Neural cell (in vitro differentiated cells): ENCODE results near the gene AFTPH. TPM values are rescaled to one million over a fixed set of nuclear protein-coding genes. Genes with fewer than 3 reads are reported as not detected.

Experiments
- H2AFZ ChIP-seq: fragments of 200-600, 300-800 bp; sonication (generic), shearing (Covaris generic); 2 replicates; pipeline ENCODE4 v1.6.0; 2014; ENCODE audit warnings: low read depth, mild to moderate bottlenecking, antibody characterized with exemption, low read length, moderate library complexity
- H3F3A ChIP-seq: fragments of 200-600 bp; shearing (Covaris generic); 2 replicates; pipeline ENCODE4 v1.6.1; 2016; ENCODE audit warnings: mild to moderate bottlenecking, moderate library complexity, mixed read lengths, antibody characterized with exemption, low read length; ENCODE audit not compliant: insufficient read depth, poor library complexity, severe bottlenecking
- H3K27ac ChIP-seq: fragments of 200-600, 300-800 bp; sonication (generic), shearing (Covaris generic); 2 replicates; pipeline ENCODE4 v1.5.1; 2014; ENCODE audit warnings: mild to moderate bottlenecking, low read length, moderate library complexity
- H3K27me3 ChIP-seq: fragments of 300-800, 200-600 bp; sonication (generic), shearing (Covaris generic); 2 replicates; pipeline ENCODE4 v1.6.0; 2014; ENCODE audit warnings: mild to moderate bottlenecking, low read depth, low read length, moderate library complexity; ENCODE audit not compliant: insufficient read depth
- H3K36me3 ChIP-seq: fragments of 300-800, 200-600 bp; sonication (generic), shearing (Covaris generic); 2 replicates; pipeline ENCODE4 v1.5.1; 2014; ENCODE audit warnings: mild to moderate bottlenecking, antibody characterized with exemption, low read length, moderate library complexity; ENCODE audit not compliant: insufficient read depth
- H3K4me2 ChIP-seq: fragments of 300-800, 200-600 bp; sonication (generic), shearing (Covaris generic); 2 replicates; pipeline ENCODE4 v1.6.0; 2014; ENCODE audit warnings: mild to moderate bottlenecking, low read length
- H3K4me3 ChIP-seq: fragments of 300-800, 200-600 bp; sonication (generic), shearing (Covaris generic); 2 replicates; pipeline ENCODE4 v1.5.1; 2014; ENCODE audit warnings: mild to moderate bottlenecking, low read length, moderate library complexity
- H3K79me2 ChIP-seq: fragments of 200-600 bp; shearing (Covaris generic); replicated peaks from 2 replicates; pipeline ENCODE4 v1.6.0; 2014; ENCODE audit warnings: mild to moderate bottlenecking, low read length, moderate library complexity; ENCODE audit not compliant: insufficient read depth
- H3K9ac ChIP-seq: fragments of 300-800, 200-600 bp; sonication (generic), shearing (Covaris generic); 2 replicates; pipeline ENCODE4 v1.6.1; 2016; ENCODE audit warnings: mild to moderate bottlenecking, low read length, mixed read lengths
- H3K9me2 ChIP-seq: fragments of 200-600 bp; shearing (Covaris generic); 2 replicates; pipeline ENCODE4 v1.6.1; 2016; ENCODE audit warnings: mild to moderate bottlenecking, low read length, mixed read lengths; ENCODE audit not compliant: insufficient read depth
- H3K9me3 ChIP-seq: fragments of 200-600, 300-800 bp; sonication (generic), shearing (Covaris generic); 2 replicates; pipeline ENCODE4 v1.6.1; 2016; ENCODE audit warnings: mild to moderate bottlenecking, mixed run types, low read length, moderate library complexity, mixed read lengths
- H4K20me1 ChIP-seq: fragments of 200-600 bp; shearing (Covaris generic); 2 replicates; pipeline ENCODE4 v1.6.1; 2016; ENCODE audit warnings: mild to moderate bottlenecking, mixed run types; ENCODE audit not compliant: insufficient read depth
- CTCF ChIP-seq: fragments of 450-650 bp; IDR thresholded peaks from 2 replicates; pipeline ENCODE4 v1.5.1; 2014; ENCODE audit warnings: antibody characterized with exemption, mild to moderate bottlenecking, moderate library complexity; ENCODE audit not compliant: poor library complexity, severe bottlenecking
- EP300 ChIP-seq: fragments of 450-650 bp; conservative IDR thresholded peaks from 2 replicates; pipeline ENCODE4 v1.6.1; 2014; ENCODE audit warnings: antibody characterized with exemption, mild to moderate bottlenecking, moderate library complexity; ENCODE audit not compliant: poor library complexity, severe bottlenecking
- EZH2 ChIP-seq: fragments of 200-600, 300-800 bp; shearing (Covaris generic), sonication (generic); IDR thresholded peaks from 2 replicates; pipeline ENCODE4 v1.6.1; 2014; ENCODE audit warnings: antibody characterized with exemption, low read length, borderline replicate concordance, mild to moderate bottlenecking; ENCODE audit not compliant: insufficient read depth, poor library complexity, severe bottlenecking
- MXI1 ChIP-seq: fragments of 450-650 bp; conservative IDR thresholded peaks from 2 replicates; pipeline ENCODE4 v1.6.1; 2014; ENCODE audit warnings: antibody characterized with exemption, mild to moderate bottlenecking; ENCODE audit not compliant: poor library complexity, severe bottlenecking
- POLR2AphosphoS5 ChIP-seq: IDR thresholded peaks from 2 replicates; pipeline ENCODE4 v1.6.1; 2012
- RAD21 ChIP-seq: fragments of 450-650 bp; conservative IDR thresholded peaks from 2 replicates; pipeline ENCODE4 v1.6.1; 2014; ENCODE audit warnings: antibody characterized with exemption, mild to moderate bottlenecking, moderate library complexity
- REST ChIP-seq: IDR thresholded peaks from 2 replicates; pipeline ENCODE4 v1.6.1; 2012; ENCODE audit warnings: borderline replicate concordance
- SMC3 ChIP-seq: fragments of 450-650 bp; conservative IDR thresholded peaks from 2 replicates; pipeline ENCODE4 v1.6.1; 2014; ENCODE audit warnings: antibody characterized with exemption, mild to moderate bottlenecking, moderate library complexity; ENCODE audit not compliant: poor library complexity
- TAF1 ChIP-seq: IDR thresholded peaks from 2 replicates; pipeline ENCODE4 v1.6.1; 2012; ENCODE audit warnings: low read depth
- polyA plus RNA-seq: library from polyadenylated mRNA; depleted of rRNA; stranded (reverse); fragments of >200 nt; gene quantifications from 2 replicates; pipeline ENCODE4 v1.2.3, GENCODE V29; 2014

The AFTPH gene
- polyA plus RNA-seq, 1 donor from 2014 or later: 63.0 TPM

GRCh38 chr2:64568836-64569235, 44.7 kb downstream of the AFTPH start:
- Histone ChIP-seq H3K79me2 (no peaks in the 10 kb centered on the region), H3K9ac (no peak overlapping the region), H2AFZ (no peak overlapping the region), H3K36me3 (peaks cover 5% of the 10 kb centered on the region), H3K9me2 (no peaks in the 10 kb centered on the region), H3K27me3 (no peaks in the 10 kb centered on the region), H3K4me2 (no peak overlapping the region), H3F3A (no peaks in the 10 kb centered on the region), H3K9me3 (no peaks in the 10 kb centered on the region), H3K4me3 (no peak overlapping the region), H4K20me1 (no peaks in the 10 kb centered on the region), H3K27ac (no peak overlapping the region)
- TF ChIP-seq RAD21 (no peak), EP300 (no peak), TAF1 (no peak), POLR2AphosphoS5 (no peak), MXI1 (no peak), CTCF (no peak), REST (no peak), EZH2 (no peak), SMC3 (no peak)

GRCh38 chr2:64574871-64575270, 50.7 kb downstream of the AFTPH start:
- no peak for TF ChIP-seq MXI1
- TF ChIP-seq POLR2AphosphoS5: no peak
- no peak for TF ChIP-seq TAF1
- no peak for TF ChIP-seq SMC3
- no peak for TF ChIP-seq RAD21
- TF ChIP-seq EP300: no peak
- TF ChIP-seq EZH2: no peak
- TF ChIP-seq REST: no peak
- TF ChIP-seq CTCF: no peak
- no peaks in the 10 kb centered on the region for H3K27me3 ChIP-seq

More at GRCh38 chr2:64574871-64575270, 50.7 kb downstream of the AFTPH start:
- Histone ChIP-seq H3K9me3 (no peaks in the 10 kb centered on the region), H3K4me3 (no peak overlapping the region), H3K27ac (no peak overlapping the region), H3F3A (no peaks in the 10 kb centered on the region), H3K36me3 (peaks cover 5% of the 10 kb centered on the region), H2AFZ (no peak overlapping the region), H3K9ac (no peak overlapping the region), H3K4me2 (no peak overlapping the region), H3K9me2 (no peaks in the 10 kb centered on the region), H3K79me2 (no peaks in the 10 kb centered on the region), H4K20me1 (no peaks in the 10 kb centered on the region)
